ENCODE measurements around the gene ZNF410.
"Not testable (repeated sequence)": the region's sequence is repeated elsewhere in the genome, so short reads cannot be mapped to it uniquely, and the experiment has no call there.

ZNF410 gene

GRCh38 chr14:73884438-73885190 lies 2.0 kb upstream of the ZNF410 start:
- Histone ChIP-seq H3K27me3 (replicated peaks; ENCODE audit: control insufficient read depth, insufficient read depth, low read length, poor library complexity, severe bottlenecking) (no peaks in the 10 kb centered on the region), H3K4me1 (ENCODE audit: control insufficient read depth, insufficient read depth, low read length, poor library complexity, severe bottlenecking) (peaks cover 16% of the 10 kb centered on the region), H3K36me3 (ENCODE audit: control insufficient read depth, insufficient read depth, low read length) (no peaks in the 10 kb centered on the region), H3K27ac (ENCODE audit: insufficient read depth, low read length, poor library complexity, severe bottlenecking) (no peak overlapping the region), H3K4me3 (ENCODE audit: insufficient read depth, low read depth, low read length, poor library complexity, severe bottlenecking) (no peak overlapping the region), H3K9me3 (ENCODE audit: control insufficient read depth, low read length) (no peaks in the 10 kb centered on the region)
- no peak for DNase-seq

- H3K4me1 ChIP-seq (ENCODE audit: control insufficient read depth, insufficient read depth, low read length, poor library complexity, severe bottlenecking) = peaks cover 16% of the 10 kb centered on the region
- H3K27ac ChIP-seq (ENCODE audit: insufficient read depth, low read length, poor library complexity, severe bottlenecking) = peak overlapping the region; percentile 91
- H3K27me3 ChIP-seq (replicated peaks; ENCODE audit: control insufficient read depth, insufficient read depth, low read length, poor library complexity, severe bottlenecking) = no peaks in the 10 kb centered on the region
- H3K9me3 ChIP-seq (ENCODE audit: control insufficient read depth, low read length) = no peaks in the 10 kb centered on the region
- H3K36me3 ChIP-seq (ENCODE audit: control insufficient read depth, insufficient read depth, low read length) = peaks cover 5% of the 10 kb centered on the region
- no peak for DNase-seq
- peak overlapping the region; percentile 64 for H3K4me3 ChIP-seq (ENCODE audit: insufficient read depth, low read depth, low read length, poor library complexity, severe bottlenecking)
Measured at GRCh38 chr14:73887318-73887616, 608 bp downstream of the ZNF410 start.

GRCh38 chr14:73887694-73888459 lies 1.2 kb downstream of the ZNF410 start:
- Histone ChIP-seq H3K4me3 (ENCODE audit: insufficient read depth, low read depth, low read length, poor library complexity, severe bottlenecking) (peak overlapping the region; percentile 64), H3K36me3 (ENCODE audit: control insufficient read depth, insufficient read depth, low read length) (peaks cover 5% of the 10 kb centered on the region), H3K9me3 (ENCODE audit: control insufficient read depth, low read length) (no peaks in the 10 kb centered on the region), H3K4me1 (ENCODE audit: control insufficient read depth, insufficient read depth, low read length, poor library complexity, severe bottlenecking) (peaks cover 16% of the 10 kb centered on the region), H3K27ac (ENCODE audit: insufficient read depth, low read length, poor library complexity, severe bottlenecking) (peak overlapping the region; percentile 91), H3K27me3 (replicated peaks; ENCODE audit: control insufficient read depth, insufficient read depth, low read length, poor library complexity, severe bottlenecking) (no peaks in the 10 kb centered on the region)
- no peak for DNase-seq

- H3K36me3 ChIP-seq (ENCODE audit: control insufficient read depth, insufficient read depth, low read length) = peaks cover 10% of the 10 kb centered on the region
- H3K27ac ChIP-seq (ENCODE audit: insufficient read depth, low read length, poor library complexity, severe bottlenecking) = peak overlapping the region; percentile 91
- no peak for DNase-seq
- no peaks in the 10 kb centered on the region for H3K27me3 ChIP-seq (replicated peaks; ENCODE audit: control insufficient read depth, insufficient read depth, low read length, poor library complexity, severe bottlenecking)
- H3K4me3 ChIP-seq (ENCODE audit: insufficient read depth, low read depth, low read length, poor library complexity, severe bottlenecking) = peak overlapping the region; percentile 2
- no peaks in the 10 kb centered on the region for H3K9me3 ChIP-seq (ENCODE audit: control insufficient read depth, low read length)
- H3K4me1 ChIP-seq (ENCODE audit: control insufficient read depth, insufficient read depth, low read length, poor library complexity, severe bottlenecking) = peaks cover 16% of the 10 kb centered on the region
Measured at GRCh38 chr14:73888460-73888725, 1.7 kb downstream of the ZNF410 start.

GRCh38 chr14:73888971-73889370 lies 2.3 kb downstream of the ZNF410 start:
- Histone ChIP-seq H3K9me3 (ENCODE audit: control insufficient read depth, low read length) (no peaks in the 10 kb centered on the region), H3K4me1 (ENCODE audit: control insufficient read depth, insufficient read depth, low read length, poor library complexity, severe bottlenecking) (peaks cover 16% of the 10 kb centered on the region), H3K36me3 (ENCODE audit: control insufficient read depth, insufficient read depth, low read length) (peaks cover 15% of the 10 kb centered on the region), H3K4me3 (ENCODE audit: insufficient read depth, low read depth, low read length, poor library complexity, severe bottlenecking) (no peak overlapping the region), H3K27me3 (replicated peaks; ENCODE audit: control insufficient read depth, insufficient read depth, low read length, poor library complexity, severe bottlenecking) (no peaks in the 10 kb centered on the region), H3K27ac (ENCODE audit: insufficient read depth, low read length, poor library complexity, severe bottlenecking) (peak overlapping the region; percentile 91)
- no peak for DNase-seq

- H3K27me3 ChIP-seq (replicated peaks; ENCODE audit: control insufficient read depth, insufficient read depth, low read length, poor library complexity, severe bottlenecking) = no peaks in the 10 kb centered on the region
- no peak overlapping the region for H3K27ac ChIP-seq (ENCODE audit: insufficient read depth, low read length, poor library complexity, severe bottlenecking)
- peaks cover 16% of the 10 kb centered on the region for H3K4me1 ChIP-seq (ENCODE audit: control insufficient read depth, insufficient read depth, low read length, poor library complexity, severe bottlenecking)
- DNase-seq = no peak
- no peak overlapping the region for H3K4me3 ChIP-seq (ENCODE audit: insufficient read depth, low read depth, low read length, poor library complexity, severe bottlenecking)
- H3K36me3 ChIP-seq (ENCODE audit: control insufficient read depth, insufficient read depth, low read length) = peaks cover 17% of the 10 kb centered on the region
- no peaks in the 10 kb centered on the region for H3K9me3 ChIP-seq (ENCODE audit: control insufficient read depth, low read length)
Measured at GRCh38 chr14:73889376-73889775, 2.7 kb downstream of the ZNF410 start.

- peaks cover 56% of the 10 kb centered on the region for H3K36me3 ChIP-seq (ENCODE audit: control insufficient read depth, insufficient read depth, low read length)
- H3K4me3 ChIP-seq (ENCODE audit: insufficient read depth, low read depth, low read length, poor library complexity, severe bottlenecking); DNase-seq; H3K4me1 ChIP-seq (ENCODE audit: control insufficient read depth, insufficient read depth, low read length, poor library complexity, severe bottlenecking); H3K9me3 ChIP-seq (ENCODE audit: control insufficient read depth, low read length); H3K27ac ChIP-seq (ENCODE audit: insufficient read depth, low read length, poor library complexity, severe bottlenecking); H3K27me3 ChIP-seq (replicated peaks; ENCODE audit: control insufficient read depth, insufficient read depth, low read length, poor library complexity, severe bottlenecking): not testable (repeated sequence)
Measured at GRCh38 chr14:73894180-73894687, 7.6 kb downstream of the ZNF410 start.

GRCh38 chr14:73895939-73896338 lies 9.3 kb downstream of the ZNF410 start:
- Histone ChIP-seq H3K27ac (ENCODE audit: insufficient read depth, low read length, poor library complexity, severe bottlenecking) (no peak overlapping the region), H3K36me3 (ENCODE audit: control insufficient read depth, insufficient read depth, low read length) (peaks cover 61% of the 10 kb centered on the region), H3K4me1 (ENCODE audit: control insufficient read depth, insufficient read depth, low read length, poor library complexity, severe bottlenecking) (no peaks in the 10 kb centered on the region), H3K9me3 (ENCODE audit: control insufficient read depth, low read length) (no peaks in the 10 kb centered on the region), H3K27me3 (replicated peaks; ENCODE audit: control insufficient read depth, insufficient read depth, low read length, poor library complexity, severe bottlenecking) (no peaks in the 10 kb centered on the region), H3K4me3 (ENCODE audit: insufficient read depth, low read depth, low read length, poor library complexity, severe bottlenecking) (no peak overlapping the region)
- no peak for DNase-seq

- H3K9me3 ChIP-seq (ENCODE audit: control insufficient read depth, low read length) = no peaks in the 10 kb centered on the region
Measured at GRCh38 chr14:73896521-73896920, 9.9 kb downstream of the ZNF410 start.

GRCh38 chr14:73903028-73903427 lies 16.4 kb downstream of the ZNF410 start:
- no peaks in the 10 kb centered on the region for H3K4me1 ChIP-seq (ENCODE audit: control insufficient read depth, insufficient read depth, low read length, poor library complexity, severe bottlenecking)
- H3K4me3 ChIP-seq (ENCODE audit: insufficient read depth, low read depth, low read length, poor library complexity, severe bottlenecking) = no peak overlapping the region
- no peak for DNase-seq
- no peaks in the 10 kb centered on the region for H3K9me3 ChIP-seq (ENCODE audit: control insufficient read depth, low read length)
- H3K27me3 ChIP-seq (replicated peaks; ENCODE audit: control insufficient read depth, insufficient read depth, low read length, poor library complexity, severe bottlenecking) = no peaks in the 10 kb centered on the region
- no peak overlapping the region for H3K27ac ChIP-seq (ENCODE audit: insufficient read depth, low read length, poor library complexity, severe bottlenecking)
- H3K36me3 ChIP-seq (ENCODE audit: control insufficient read depth, insufficient read depth, low read length) = peaks cover 57% of the 10 kb centered on the region

More at GRCh38 chr14:73896521-73896920, 9.9 kb downstream of the ZNF410 start:
- no peak for DNase-seq
- no peaks in the 10 kb centered on the region for H3K27me3 ChIP-seq (replicated peaks; ENCODE audit: control insufficient read depth, insufficient read depth, low read length, poor library complexity, severe bottlenecking)
- no peak overlapping the region for H3K4me3 ChIP-seq (ENCODE audit: insufficient read depth, low read depth, low read length, poor library complexity, severe bottlenecking)
- no peaks in the 10 kb centered on the region for H3K4me1 ChIP-seq (ENCODE audit: control insufficient read depth, insufficient read depth, low read length, poor library complexity, severe bottlenecking)
- peaks cover 61% of the 10 kb centered on the region for H3K36me3 ChIP-seq (ENCODE audit: control insufficient read depth, insufficient read depth, low read length)
- no peak overlapping the region for H3K27ac ChIP-seq (ENCODE audit: insufficient read depth, low read length, poor library complexity, severe bottlenecking)

Measured in effector memory CD4-positive, alpha-beta T cell (primary cell).